Thoracic aorta (tissue), 2 donors: ENCODE results near the gene FGGY. TPM values are rescaled to one million over a fixed set of nuclear protein-coding genes. Genes with fewer than 3 reads are reported as not detected.
"Not testable (repeated sequence)": the region's sequence is repeated elsewhere in the genome, so short reads cannot be mapped to it uniquely, and the experiment has no call there.

ENCODE experiments used
- ATAC-seq: fragments of 150-250 bp; one replicate; pipeline ENCODE4 v1.8.0; 2017; ENCODE audit warnings: low read depth; ENCODE audit not compliant: insufficient number of reproducible peaks, low FRiP score
- DNase-seq: peaks from one replicate; pipeline ENCODE4 v3.0.0-alpha.2; 2020; ENCODE audit warnings: low spot score
- H3K27ac ChIP-seq, 2 donors: fragments of 200-600 bp; sonication (generic); 1 replicate in 1 of 2; 2 replicates in 1 of 2; pipeline ENCODE4 v1.5.1; 2016; ENCODE audit warnings: mild to moderate bottlenecking in 2 of 2, moderate library complexity in 2 of 2
- H3K27me3 ChIP-seq: fragments of 200-600 bp; sonication (generic); replicated peaks from 2 replicates; pipeline ENCODE4 v1.6.0; 2016; ENCODE audit warnings: mild to moderate bottlenecking; ENCODE audit not compliant: insufficient read depth
- H3K36me3 ChIP-seq: fragments of 200-600 bp; sonication (generic); one replicate; pipeline ENCODE4 v1.5.1; 2016
- H3K4me1 ChIP-seq, 2 donors: fragments of 200-600 bp; sonication (generic); 1 replicate in 1 of 2; 2 replicates in 1 of 2; pipeline versions ENCODE4 v1.5.1 to v1.6.0; 2016; ENCODE audit warnings: low read depth in 2 of 2, mild to moderate bottlenecking in 1 of 2; ENCODE audit not compliant: control insufficient read depth in 1 of 2
- H3K4me3 ChIP-seq: fragments of 200-600 bp; sonication (generic); 2 replicates; pipeline ENCODE4 v1.5.1; 2016; ENCODE audit warnings: mild to moderate bottlenecking
- H3K9me3 ChIP-seq: fragments of 200-600 bp; sonication (generic); 2 replicates; pipeline ENCODE4 v1.5.1; 2016
- total RNA-seq, 2 donors: library from RNA; depleted of rRNA; stranded (reverse); fragments of >200 nt; gene quantifications; one replicate each; pipeline versions ENCODE4 v1.1.0 to v1.2.3, GENCODE V29; 2016
- TF ChIP-seq, protein P1 (sequence below): fragments of 200-600 bp; sonication (generic); IDR thresholded peaks from one replicate; pipeline ENCODE4 v1.5.1; 2019; ENCODE audit warnings: antibody characterized with exemption

The FGGY gene
- total RNA-seq, 2 donors from 2014 or later: 6.5 to 9.9 TPM

DNA sequence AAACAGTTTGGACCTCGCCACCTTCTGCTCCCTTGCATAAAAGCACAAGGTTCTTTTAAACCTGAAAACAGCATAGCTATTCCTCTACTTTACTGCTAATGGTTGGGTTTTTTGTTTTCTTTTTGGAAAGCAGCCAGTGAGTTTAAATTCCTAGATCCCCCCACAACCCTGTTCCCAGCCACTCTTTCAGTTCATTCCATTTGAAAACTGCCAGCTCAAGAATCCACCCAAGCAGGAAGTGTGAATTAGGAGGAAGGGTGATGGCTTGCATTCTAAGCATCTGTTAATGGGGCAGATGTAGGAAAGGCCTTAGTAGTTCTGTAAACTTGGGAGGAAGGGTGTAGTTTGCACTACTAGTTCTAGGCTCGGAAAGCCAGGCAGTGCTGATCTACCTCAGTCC is 344.9 kb downstream of the FGGY start:
- TF ChIP-seq, protein P1, sequence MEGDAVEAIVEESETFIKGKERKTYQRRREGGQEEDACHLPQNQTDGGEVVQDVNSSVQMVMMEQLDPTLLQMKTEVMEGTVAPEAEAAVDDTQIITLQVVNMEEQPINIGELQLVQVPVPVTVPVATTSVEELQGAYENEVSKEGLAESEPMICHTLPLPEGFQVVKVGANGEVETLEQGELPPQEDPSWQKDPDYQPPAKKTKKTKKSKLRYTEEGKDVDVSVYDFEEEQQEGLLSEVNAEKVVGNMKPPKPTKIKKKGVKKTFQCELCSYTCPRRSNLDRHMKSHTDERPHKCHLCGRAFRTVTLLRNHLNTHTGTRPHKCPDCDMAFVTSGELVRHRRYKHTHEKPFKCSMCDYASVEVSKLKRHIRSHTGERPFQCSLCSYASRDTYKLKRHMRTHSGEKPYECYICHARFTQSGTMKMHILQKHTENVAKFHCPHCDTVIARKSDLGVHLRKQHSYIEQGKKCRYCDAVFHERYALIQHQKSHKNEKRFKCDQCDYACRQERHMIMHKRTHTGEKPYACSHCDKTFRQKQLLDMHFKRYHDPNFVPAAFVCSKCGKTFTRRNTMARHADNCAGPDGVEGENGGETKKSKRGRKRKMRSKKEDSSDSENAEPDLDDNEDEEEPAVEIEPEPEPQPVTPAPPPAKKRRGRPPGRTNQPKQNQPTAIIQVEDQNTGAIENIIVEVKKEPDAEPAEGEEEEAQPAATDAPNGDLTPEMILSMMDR: no peak
- Histone ChIP-seq H3K36me3 (no peaks in the 10 kb centered on the region), H3K27me3 (no peaks in the 10 kb centered on the region), H3K4me1 (no peaks in the 10 kb centered on the region), H3K9me3 (no peaks in the 10 kb centered on the region), H3K27ac (no peak overlapping the region), H3K4me3 (no peak overlapping the region)
- no peak for ATAC-seq
- DNase-seq: no peak

DNA sequence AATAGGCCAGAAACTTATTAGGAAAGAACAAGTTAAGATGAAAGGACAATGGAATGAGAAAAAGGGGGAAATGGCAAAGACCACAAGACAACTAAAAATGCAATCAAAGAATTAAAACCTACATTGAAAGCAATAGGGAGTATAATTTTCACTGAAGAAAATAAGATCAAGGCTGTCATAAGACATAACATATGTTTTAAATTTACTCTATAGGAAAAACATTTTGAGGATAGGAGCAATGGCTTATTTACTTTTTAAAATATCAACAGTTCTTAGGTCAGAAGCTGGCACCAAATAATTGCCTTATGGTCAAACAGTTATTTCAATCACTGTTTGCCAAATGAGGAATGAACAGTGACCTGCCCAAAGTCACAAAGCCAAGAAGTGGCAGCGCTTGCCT is 346.6 kb downstream of the FGGY start:
- no peak overlapping the region for H3K4me3 ChIP-seq
- no peaks in the 10 kb centered on the region for H3K4me1 ChIP-seq
- H3K27me3 ChIP-seq: no peaks in the 10 kb centered on the region
- DNase-seq (no peak), ATAC-seq (no peak)
- H3K36me3 ChIP-seq: no peaks in the 10 kb centered on the region
- H3K27ac ChIP-seq: no peak overlapping the region
- no peaks in the 10 kb centered on the region for H3K9me3 ChIP-seq
- TF ChIP-seq, protein P1: no peak

DNA sequence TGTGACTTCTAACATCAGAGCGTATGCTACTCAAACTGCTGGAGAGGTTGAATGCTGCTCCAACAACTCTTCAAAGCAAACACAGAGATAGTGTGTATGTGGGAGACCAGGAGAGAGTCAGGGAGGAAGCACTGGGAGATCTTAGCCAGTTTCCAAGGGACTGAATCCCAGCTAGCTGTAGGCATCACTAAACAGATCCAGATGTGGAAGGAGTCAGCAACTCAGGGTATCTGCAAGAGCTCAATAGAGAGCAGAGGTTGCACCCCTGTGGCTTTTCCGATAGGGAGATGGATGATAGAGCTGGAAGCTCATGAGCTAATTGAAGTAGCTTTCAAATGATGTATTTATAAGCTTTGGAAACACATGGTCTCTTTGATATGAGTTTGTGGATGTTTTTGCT is 349.0 kb downstream of the FGGY start:
- no peaks in the 10 kb centered on the region for H3K9me3 ChIP-seq
- ATAC-seq (no peak), DNase-seq (no peak)
- no peaks in the 10 kb centered on the region for H3K4me1 ChIP-seq
- no peaks in the 10 kb centered on the region for H3K36me3 ChIP-seq
- H3K27me3 ChIP-seq: no peaks in the 10 kb centered on the region
- H3K4me3 ChIP-seq: no peak overlapping the region
- TF ChIP-seq, protein P1: no peak
- H3K27ac ChIP-seq: no peak overlapping the region

DNA sequence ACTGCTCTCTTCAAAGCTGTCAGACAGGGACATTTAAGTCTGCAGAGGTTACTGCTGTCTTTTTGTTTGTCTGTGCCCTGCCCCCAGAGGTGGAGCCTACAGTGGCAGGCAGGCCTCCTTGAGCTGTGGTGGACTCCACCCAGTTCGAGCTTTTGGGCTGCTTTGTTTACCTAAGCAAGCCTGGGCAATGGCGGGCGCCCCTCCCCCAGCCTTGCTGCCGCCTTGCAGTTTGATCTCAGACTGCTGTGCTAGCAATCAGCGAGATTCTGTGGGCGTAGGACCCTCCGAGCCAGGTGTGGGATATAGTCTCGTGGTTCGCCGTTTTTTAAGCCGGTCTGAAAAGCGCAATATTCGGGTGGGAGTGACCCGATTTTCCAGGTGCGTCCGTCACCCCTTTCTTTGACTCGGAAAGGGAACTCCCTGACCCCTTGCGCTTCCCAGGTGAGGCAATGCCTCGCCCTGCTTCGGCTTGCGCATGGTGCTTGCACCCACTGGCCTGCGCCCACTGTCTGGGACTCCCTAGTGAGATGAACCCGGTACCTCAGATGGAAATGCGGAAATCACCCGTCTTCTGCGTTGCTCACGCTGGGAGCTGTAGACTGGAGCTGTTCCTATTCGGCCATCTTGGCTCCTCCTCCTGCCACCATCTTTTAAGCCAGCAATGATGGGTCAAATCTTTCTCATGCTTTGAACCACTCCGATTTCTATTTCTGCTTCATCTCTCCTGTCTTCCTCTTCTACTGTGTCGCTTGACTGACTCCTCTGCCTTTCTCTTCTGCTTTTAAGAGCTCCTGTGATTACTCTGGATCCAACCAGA is 356.5 kb downstream of the FGGY start:
- not testable (repeated sequence) for H3K4me1 ChIP-seq, H3K27ac ChIP-seq, DNase-seq, H3K4me3 ChIP-seq, ATAC-seq, H3K9me3 ChIP-seq, H3K27me3 ChIP-seq, H3K36me3 ChIP-seq

DNA sequence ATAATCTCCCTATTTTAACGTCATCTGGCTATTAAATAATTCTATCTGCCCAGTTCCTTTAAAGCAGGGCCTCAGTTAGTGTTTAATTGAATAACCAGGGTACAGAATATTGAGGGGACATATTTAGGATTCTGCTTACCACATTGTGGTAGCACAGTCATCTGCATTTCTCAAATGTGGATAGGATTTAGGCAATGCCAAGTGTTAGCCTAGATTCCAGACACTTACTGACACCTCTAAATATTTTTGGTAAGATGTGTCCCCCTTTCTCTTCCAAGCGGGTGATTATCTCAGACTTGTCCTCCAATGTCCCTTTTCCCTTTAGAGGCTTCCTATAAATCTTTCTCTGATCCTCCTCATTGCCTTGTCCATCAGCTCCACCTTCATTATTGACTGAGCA is 357.1 kb downstream of the FGGY start:
- no peaks in the 10 kb centered on the region for H3K9me3 ChIP-seq
- ATAC-seq: no peak
- no peaks in the 10 kb centered on the region for H3K27me3 ChIP-seq
- H3K27ac ChIP-seq: no peak overlapping the region
- no peak for DNase-seq
- no peaks in the 10 kb centered on the region for H3K36me3 ChIP-seq
- no peak overlapping the region for H3K4me3 ChIP-seq
- H3K4me1 ChIP-seq: no peaks in the 10 kb centered on the region
- TF ChIP-seq, protein P1: no peak
